Activated T-cell treated with anti-CD3 and anti-CD28 coated beads for 4 hours (primary cell): ENCODE data around the gene ARID2.

Experiments used
- DNase-seq: peaks from one replicate; pipeline ENCODE4 v3.0.0-alpha.2; 2020

Gene ARID2

GRCh38 chr12:45948546-45948945 is 219.0 kb downstream of the ARID2 start:
- DNase-seq, result no peak
